NCI-H2196 (cell line): ENCODE results near the gene PMFBP1.
"Not testable (repeated sequence)": the region's sequence is repeated elsewhere in the genome, so short reads cannot be mapped to it uniquely, and the experiment has no call there.

ENCODE experiments used
- DNase-seq: peaks from one replicate; lab custom pipeline; 2025; ENCODE audit not compliant: unreplicated experiment; lab: John Stamatoyannopoulos, UW

The PMFBP1 gene

DNA sequence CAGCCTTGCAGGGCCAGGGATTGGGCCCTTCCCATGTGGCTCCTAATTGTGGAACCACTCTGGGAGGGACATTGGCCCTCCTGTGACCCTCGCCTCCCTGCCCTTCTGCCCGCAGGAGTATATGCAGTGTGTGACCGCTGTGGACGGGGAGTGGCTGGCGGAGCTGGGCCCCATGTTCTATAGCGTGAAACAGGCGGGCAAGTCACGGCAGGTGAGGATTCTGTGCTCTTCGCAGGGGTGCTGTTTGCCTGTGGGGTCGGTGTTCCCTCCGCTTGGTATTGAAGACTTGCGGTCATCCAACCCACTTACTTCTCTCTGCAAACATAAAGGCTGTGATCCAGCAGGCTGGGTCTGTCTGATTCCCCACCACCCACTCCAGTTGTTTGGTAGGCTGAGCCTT lies 62.7 kb downstream of the PMFBP1 start:
- DNase-seq, result no peak

DNA sequence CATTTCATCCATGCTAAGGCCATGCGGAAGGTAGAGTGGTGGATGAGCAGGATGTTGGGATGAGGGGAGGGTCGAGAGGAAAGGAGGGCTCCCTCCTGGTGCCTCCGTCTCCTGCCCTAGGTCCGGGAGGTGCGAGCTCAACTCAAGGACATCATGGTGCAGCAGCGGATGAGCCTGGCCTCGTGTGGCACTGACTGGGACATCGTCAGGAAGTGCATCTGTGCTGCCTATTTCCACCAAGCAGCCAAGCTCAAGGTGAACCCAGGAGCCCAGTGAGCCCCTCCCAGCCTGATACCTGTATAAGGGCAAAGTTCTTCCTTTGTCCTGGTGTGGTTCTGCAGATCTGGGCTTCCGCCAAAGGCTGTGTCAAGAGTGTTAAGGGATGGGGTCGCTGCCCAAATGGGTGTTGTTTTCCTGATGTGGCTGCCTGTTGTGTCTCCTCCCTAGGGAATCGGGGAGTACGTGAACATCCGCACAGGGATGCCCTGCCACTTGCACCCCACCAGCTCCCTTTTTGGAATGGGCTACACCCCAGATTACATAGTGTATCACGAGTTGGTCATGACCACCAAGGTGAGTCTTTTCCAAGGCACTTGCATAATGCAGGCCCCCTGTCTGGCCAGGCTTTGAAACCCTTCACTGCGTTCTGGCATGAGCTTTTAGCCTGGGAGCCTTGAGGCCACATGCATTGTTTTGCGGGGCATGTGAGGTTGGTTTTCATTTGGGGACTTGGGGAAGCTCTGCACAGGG lies 63.4 kb downstream of the PMFBP1 start:
- no peak for DNase-seq

DNA sequence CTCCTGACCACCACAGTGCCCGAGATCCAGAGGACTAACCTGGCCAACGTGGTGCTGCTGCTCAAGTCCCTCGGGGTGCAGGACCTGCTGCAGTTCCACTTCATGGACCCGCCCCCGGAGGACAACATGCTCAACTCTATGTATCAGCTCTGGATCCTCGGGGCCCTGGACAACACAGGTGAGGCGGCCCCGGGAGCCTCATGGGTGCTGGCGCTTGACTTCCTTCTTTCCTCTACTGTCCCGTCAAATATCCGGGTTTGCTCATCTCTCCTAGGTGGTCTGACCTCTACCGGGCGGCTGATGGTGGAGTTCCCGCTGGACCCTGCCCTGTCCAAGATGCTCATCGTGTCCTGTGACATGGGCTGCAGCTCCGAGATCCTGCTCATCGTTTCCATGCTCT lies 64.6 kb downstream of the PMFBP1 start:
- DNase-seq, result no peak

DNA sequence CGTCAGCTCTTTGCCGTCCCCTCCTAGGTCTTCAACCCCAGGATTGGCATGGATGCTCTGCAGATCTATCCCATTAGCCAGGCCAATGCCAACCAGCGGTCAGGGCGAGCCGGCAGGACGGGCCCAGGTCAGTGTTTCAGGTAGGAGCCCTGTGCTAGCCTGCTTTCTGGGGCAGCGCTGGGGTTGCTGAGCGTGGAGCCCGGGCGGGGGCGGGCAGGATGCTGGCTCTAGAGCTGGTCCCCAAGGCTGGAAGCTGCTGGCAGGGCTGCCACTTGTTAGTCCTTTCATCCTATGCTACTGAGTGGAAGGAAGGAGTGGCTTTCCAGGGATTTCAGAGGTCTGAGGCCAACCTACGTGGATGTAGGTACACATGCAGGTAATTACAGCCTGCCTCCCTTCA lies 66.0 kb downstream of the PMFBP1 start:
- no peak for DNase-seq

DNA sequence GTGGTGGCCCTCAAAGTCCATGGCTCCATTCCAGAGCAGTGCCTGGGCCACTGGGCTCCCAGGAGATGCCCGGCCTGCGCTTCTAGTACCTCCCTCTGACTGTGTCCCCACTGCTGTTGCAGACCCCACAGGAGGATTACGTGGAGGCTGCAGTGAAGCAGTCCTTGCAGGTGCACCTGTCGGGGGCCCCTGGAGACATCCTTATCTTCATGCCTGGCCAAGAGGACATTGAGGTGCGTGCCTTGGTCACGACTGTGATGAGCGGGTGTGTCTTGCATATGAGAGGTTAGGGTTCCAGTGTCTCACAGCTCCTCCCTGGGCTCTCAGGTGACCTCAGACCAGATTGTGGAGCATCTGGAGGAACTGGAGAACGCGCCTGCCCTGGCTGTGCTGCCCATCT lies 67.0 kb downstream of the PMFBP1 start:
- no peak for DNase-seq

DNA sequence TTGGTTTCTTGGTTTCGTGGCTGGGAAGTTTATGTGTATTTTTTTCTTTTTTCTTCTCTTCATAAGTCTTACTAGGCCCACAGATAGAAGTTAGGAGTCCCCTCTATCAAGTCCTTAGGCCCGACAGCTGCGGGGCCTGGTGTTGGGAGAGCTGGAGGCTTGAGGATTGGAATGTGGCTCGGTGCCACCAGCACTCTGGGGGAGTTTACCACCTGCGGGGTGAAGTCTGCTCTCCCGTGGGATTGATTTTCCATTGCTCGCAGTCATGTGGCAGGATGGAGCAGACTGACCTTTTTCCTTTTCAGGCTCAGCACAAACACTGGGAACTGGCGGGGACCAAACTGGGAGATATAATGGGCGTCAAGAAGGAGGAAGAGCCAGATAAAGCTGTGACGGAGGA lies 70.8 kb downstream of the PMFBP1 start:
- DNase-seq, result no peak

DNA sequence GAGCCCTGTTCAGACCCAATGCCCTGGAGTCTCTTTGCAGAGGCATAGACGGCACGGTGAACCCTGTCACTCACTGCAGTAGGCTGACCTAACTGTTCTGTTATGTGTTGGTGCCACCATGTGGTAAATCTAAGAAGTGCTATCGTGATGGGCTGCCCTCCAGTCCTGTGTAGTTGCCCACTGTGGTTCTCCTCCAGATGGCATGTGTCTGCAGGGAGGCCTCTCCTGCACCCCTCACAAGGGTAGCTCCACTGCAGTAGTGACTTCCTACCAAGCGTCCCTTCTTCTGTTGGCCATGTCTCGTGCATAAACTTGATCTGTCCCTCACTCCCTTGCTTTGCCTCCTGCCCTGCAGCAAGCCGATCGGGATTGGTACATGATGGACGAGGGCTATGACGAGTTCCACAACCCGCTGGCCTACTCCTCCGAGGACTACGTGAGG lies 72.6 kb downstream of the PMFBP1 start:
- DNase-seq, result peak; percentile 35

DNA sequence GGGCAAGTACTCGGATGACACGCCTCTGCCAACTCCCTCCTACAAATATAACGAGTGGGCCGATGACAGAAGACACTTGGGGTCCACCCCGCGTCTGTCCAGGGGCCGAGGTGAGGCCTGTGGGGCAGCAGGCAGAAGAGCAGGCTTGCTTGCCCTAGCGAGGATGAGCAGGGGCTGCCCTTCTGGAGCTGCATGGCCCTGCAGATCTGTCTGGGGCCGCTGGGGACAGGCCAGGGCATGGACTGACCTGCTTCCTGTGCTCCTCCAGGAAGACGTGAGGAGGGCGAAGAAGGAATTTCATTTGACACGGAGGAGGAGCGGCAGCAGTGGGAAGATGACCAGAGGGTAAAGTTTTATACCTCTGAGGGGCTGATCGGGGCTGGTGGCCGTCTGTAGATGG lies 73.0 kb downstream of the PMFBP1 start:
- no peak for DNase-seq

DNA sequence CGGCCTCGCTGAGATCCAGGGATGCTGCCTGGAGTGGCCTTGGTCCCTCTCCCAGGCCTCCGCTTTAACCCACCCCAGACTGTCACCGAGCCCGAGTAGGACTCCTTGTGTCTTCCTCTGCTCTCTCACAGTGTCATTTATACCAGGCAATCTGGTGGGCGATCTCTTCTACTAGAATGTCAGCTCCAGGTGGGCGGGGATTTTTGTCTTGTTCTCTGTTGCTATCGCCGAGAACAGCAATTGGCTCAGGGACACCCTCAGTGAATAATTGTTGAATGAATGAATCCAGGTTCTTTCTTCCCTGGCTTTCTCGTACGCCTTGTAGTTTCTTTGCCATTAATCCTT lies 77.7 kb downstream of the PMFBP1 start:
- no peak for DNase-seq

DNA sequence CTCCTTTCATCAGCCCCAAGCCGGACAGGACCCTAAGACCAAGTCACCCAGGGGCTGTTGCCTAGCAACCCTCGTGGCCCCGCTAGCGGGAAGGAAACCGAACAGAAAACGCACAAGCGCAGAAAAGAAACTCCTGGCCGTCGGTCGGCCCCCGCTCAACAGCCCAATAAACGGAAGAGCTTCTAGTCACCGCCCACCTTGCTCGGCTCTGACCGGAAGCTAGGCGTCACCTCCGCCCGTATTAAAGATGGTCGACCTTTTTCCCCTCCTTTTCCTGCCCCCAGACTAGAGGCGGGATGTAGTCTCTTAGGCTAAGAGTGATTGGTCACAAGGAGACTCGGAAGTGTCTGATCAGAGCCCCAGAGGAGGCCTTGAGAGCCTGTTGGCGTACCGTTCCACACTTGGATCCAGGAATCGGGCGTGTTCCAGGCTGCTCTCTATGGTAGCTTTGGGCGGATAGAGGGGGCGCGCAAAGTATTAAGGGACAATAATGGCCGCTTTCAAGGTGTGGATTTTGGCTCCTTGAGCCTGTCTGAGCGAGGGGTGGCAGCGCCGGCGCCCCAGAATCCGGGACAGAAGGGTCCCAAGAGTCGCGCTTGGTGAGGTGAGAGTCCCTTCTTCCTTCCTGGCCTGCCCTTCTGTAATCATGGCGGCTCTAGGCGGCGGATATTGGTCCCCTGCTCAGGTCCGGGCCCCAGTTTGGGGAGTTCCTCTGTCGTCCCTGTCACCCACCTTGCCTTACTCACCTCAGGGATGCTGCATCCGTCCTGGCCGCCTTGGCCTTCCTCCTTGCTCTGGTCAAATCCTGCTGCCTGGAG lies 78.3 kb downstream of the PMFBP1 start, which contains the start of the genes DHX38 and TXNL4B:
Gene DHX38 (plus strand): TSS at position 400 of the 818 bp plus-strand sequence. CDS start 2,311 bp downstream, outside the sequence.
Gene TXNL4B (minus strand): TSS at position 173 of the 818 bp plus-strand sequence. CDS start 2,871 bp downstream, outside the sequence.
- peak; percentile 90 for DNase-seq

DNA sequence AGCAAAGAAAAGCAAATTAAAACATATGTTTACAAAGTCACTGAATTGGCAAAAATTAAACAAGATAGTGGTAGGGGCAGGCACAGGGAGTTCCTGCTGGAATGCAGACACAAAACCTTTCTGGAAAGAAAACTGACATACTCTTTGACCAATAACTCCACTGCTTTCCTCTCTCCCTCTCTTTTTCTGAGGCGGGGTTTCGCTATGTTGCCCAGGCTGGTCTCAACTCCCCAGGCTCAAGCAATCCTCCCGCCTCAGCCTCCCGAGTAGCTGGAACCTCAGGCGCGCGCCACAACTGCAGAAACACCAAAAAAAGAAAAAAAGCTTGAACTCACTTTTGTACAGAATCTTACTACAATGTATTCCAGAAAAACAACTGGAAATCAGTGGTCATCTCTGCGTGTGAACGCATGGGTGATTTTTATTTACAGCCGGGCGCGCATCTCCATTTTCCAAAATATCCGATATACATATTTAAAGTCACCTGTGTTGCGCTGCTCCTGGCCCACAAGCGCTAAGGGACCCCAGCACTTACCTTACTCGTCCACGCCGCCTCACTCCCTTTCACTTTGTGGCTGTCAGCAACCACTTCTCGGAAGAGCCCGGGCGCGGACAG lies 79.0 kb downstream of the PMFBP1 start:
- no peak for DNase-seq

DNA sequence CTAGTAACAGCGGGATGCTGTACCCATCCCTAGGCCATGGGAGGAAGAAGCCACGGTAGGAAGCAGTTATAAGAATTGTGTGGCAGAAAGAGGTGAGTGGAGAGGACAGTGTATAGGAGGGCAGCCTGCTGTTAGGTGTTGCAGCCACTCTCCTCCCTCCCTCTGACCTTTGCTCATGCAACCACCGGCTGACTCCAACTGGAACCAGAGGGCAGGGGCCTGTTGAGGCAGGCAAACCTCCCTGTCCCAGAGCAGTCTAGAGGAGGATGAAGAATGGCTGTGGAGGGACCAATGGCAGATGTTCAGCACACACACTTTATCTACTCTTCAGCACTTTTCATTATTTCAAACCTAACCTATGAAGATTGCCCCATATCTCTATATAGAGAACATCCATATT lies 80.7 kb downstream of the PMFBP1 start:
- DNase-seq, result no peak

DNA sequence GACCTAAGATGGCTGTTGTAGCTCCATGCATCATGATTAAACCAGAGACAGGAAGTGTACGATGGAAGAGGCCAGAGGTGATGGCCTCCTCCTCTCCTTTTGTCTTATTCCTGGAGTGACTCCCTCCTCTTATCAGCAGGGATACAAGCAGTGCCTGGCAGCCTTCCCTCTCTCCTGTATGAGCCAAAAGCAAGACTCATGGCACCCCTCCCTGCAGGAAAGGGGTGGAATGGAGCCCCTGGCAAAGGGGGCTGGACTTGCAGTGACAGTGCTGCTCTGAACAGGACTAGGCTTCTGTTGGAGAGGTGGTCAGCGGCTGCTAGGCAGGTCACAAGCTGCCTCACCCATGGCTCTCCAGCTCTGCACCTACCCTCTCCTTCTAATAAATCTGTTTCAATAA lies 87.0 kb downstream of the PMFBP1 start:
- DNase-seq, result no peak

DNA sequence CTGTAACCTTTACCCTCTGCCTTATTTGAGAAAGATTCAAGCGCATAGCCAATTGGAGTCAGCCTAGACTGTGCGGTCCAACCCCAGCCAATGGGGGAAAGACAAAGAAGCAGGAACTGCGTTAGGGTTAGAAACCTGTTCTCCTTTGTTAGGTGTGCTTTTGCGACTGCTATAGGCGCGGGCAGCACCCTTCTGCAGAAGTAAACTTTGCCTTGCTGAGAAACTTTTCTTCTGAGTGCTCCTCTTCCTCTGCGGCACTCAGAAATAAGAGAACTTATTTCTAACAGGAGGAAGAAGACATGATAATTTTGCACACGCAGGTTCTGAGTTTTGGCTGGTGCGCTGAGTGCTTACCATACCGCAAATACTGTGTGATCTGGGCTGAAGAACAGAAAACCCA lies 87.5 kb downstream of the PMFBP1 start:
- no peak for DNase-seq

DNA sequence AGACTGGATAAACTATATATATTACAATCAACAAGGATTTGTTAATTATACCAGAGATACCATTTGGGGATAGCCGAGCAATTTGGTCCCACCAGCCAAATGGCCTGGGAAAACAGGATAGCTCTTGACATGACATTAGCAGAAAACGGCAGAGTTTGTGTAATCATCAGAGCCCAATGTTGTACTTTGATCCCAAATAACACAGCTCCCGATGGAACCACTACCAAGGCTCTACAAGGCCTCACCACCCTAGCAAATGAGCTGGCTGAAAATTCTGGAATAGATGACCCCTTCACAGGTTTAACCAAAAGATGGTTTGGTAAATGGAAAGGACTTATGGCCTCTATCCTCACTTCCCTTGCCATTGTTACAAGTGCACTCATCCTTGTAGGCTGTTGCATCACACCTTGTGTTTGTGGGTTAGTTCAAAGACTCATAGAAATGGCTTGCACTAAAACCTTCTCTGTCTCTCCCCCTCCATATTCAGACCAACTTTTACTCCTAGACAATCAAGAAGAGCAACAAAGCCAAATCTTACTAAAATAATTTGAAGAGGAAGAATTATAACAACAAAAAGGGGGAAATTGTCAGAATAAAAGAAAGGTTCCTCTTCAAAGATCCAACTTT lies 88.1 kb downstream of the PMFBP1 start:
- DNase-seq, result no peak

DNA sequence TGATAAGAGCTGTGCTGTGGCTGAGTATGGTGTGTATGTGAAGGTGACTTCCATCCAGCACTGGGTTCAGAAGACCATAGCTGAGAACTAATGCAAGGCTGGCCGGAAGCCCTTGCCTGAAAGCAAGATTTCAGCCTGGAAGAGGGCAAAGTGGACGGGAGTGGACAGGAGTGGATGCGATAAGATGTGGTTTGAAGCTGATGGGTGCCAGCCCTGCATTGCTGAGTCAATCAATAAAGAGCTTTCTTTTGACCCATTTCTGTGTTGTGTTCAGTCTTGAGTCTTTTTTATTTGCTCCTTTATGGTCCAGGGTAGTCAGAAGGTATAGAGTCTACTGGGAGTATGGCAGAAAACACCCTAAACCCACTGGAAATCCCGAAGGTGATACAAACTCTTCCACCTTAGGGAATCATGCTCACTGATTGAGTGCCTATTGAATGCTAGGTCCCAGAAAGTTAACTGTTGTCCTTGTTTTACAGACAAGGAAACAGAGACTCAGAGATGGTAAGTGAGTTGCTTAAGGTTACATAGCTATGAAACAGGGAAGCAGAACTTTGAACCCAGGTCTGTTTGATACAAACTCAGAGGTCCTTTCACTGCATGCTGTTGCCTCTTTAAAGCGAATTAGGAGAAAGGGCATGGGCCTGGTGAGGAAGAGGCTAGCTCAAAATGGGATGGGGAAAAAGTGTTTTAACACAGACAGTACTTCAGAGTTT lies 94.8 kb downstream of the PMFBP1 start:
- not testable (repeated sequence) for DNase-seq

DNA sequence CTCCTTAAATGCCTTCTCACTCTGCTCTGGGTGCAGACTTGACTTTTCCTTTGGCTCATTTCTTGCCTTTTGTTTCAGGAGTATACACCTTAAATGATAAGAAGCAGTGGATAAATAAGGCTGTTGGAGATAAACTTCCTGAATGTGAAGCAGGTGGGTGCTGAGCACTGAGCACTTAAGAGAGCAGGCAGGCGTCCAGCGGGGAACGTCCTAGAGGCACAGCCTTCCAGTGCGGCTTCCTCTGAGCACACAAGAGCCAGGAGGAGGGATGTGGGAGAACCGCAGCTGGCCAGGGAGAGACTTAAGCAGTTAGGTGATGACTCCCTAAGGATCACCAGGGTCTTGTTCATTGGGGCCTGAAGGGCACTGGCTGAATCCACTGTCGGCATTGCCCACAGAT lies 96.9 kb downstream of the PMFBP1 start:
- DNase-seq, result not testable (repeated sequence)

DNA sequence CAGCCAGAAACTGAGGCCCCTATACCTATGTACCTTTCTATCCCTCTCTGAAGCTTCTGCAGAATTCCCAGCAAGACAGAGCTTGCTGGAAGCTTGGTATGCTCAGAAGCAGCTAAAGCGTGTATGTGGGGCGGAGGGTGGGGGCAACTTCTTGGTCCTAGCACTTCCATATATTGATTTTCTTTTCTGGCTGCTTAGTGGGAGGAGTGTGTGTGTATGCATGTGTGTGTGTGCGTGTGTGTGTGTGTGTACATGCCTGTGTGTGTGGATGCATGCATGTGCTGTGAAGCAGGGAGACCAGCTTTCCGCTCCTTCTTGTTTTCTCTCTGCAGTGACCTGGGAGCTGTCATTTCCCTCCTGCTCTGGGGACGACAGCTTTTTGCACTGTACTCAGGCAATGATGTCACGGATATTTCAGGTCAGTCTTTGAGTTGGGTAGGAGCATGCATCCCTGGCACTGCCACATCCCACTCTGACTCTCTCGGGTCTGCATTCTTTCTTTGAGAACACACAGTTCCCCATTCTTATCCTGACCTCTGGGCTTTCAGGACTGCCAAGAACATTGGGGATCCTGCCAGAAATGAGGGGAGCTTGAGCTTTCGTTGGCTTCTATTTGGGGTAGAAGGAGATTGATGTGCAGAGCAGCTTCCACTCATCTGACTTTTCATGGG lies 98.3 kb downstream of the PMFBP1 start:
- DNase-seq, result no peak

DNA sequence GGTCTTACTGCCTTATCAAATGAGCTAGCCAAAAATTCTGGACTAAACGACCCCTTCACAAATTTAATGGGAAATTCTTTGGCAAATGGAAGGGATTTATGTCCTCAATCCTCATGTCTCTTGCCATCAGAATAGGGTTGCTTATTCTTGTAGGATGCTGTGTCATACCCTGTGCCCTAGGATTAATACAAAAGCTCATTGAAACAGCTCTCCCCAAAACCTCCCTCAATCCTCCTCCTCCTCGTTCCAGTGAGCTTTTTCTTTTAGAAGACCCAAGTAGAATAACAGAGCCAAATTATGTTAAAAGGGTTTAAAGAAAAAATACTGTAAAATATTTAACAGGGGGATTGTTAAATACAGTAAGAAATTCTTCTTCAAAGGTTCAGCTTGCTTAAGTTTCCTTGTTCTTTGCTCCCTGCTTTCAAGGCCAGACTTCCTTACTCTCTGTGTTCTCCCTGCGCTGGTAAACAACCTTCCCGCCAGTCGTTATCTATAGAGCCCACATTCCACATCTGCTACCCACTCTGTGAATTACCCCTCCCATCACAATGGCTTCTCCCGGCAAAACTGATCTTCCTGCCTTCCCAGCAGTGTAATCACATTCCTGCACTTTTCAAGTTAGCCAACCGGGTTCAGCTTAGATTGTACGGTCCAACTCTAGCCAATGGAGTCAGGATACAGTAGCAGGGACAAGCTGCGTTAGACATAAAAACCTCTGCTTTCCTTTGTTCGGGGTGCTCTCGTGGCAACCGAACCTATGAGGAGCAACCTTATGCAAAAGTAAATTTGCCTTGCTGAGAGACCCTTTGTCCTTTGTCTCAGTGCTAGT lies 99.2 kb downstream of the PMFBP1 start:
- DNase-seq, result no peak
